IPS DF 4.7 (cell line): ENCODE results near the gene MT1H.
"Not testable (repeated sequence)": the region's sequence is repeated elsewhere in the genome, so short reads cannot be mapped to it uniquely, and the experiment has no call there.

ENCODE experiments used
- DNase-seq: peaks from one replicate; pipeline ENCODE4 v3.0.0-alpha.2; 2013; ENCODE audit warnings: low spot score; ENCODE audit errors: extremely low read depth

The MT1H gene

GRCh38 chr16:56669005-56669839, at the start of gene MT1H:
TSS of gene MT1H (plus strand) at chr16:56669814. CDS start at chr16:56669885, 71 bp downstream.
- DNase-seq, result no peak

GRCh38 chr16:56620339-56620897, 49.2 kb upstream of the MT1H start:
- no peak for DNase-seq

- not testable (repeated sequence) for DNase-seq
Measured at GRCh38 chr16:56621665-56622445, 47.8 kb upstream of the MT1H start.

- not testable (repeated sequence) for DNase-seq
Measured at GRCh38 chr16:56623184-56623583, 46.4 kb upstream of the MT1H start.

- no peak for DNase-seq
Measured at GRCh38 chr16:56623637-56624036, 46.0 kb upstream of the MT1H start.

GRCh38 chr16:56625140-56625942, 44.3 kb upstream of the MT1H start, which contains the start of gene MT1E:
TSS of gene MT1E (plus strand) at chr16:56625781. CDS start at chr16:56625852, 71 bp downstream.
- no peak for DNase-seq

GRCh38 chr16:56625943-56626654, 43.5 kb upstream of the MT1H start:
- no peak for DNase-seq

- DNase-seq, result no peak
Measured at GRCh38 chr16:56626685-56627084, 42.9 kb upstream of the MT1H start.

GRCh38 chr16:56628486-56629350, 40.9 kb upstream of the MT1H start:
- no peak for DNase-seq

- no peak for DNase-seq
Measured at GRCh38 chr16:56629531-56629930, 40.1 kb upstream of the MT1H start.

- DNase-seq, result no peak
Measured at GRCh38 chr16:56630134-56630533, 39.5 kb upstream of the MT1H start.

- no peak for DNase-seq
Measured at GRCh38 chr16:56631197-56631596, 38.4 kb upstream of the MT1H start.

GRCh38 chr16:56631832-56632155, 37.8 kb upstream of the MT1H start:
- DNase-seq, result no peak

- DNase-seq, result no peak
Measured at GRCh38 chr16:56632156-56632847, 37.3 kb upstream of the MT1H start, which contains the start of gene MT1M. TSS of gene MT1M (plus strand) at chr16:56632659. CDS start at chr16:56632732, 73 bp downstream.

GRCh38 chr16:56632848-56633365, 36.7 kb upstream of the MT1H start:
- no peak for DNase-seq

- DNase-seq, result no peak
Measured at GRCh38 chr16:56633535-56633934, 36.1 kb upstream of the MT1H start.

GRCh38 chr16:56634715-56635440, 34.7 kb upstream of the MT1H start:
- DNase-seq, result no peak

- no peak for DNase-seq
Measured at GRCh38 chr16:56635441-56635967, 34.1 kb upstream of the MT1H start.
